ENCODE measurements around the gene RNF224. TPM values are rescaled to one million over a fixed set of nuclear protein-coding genes. Genes with fewer than 3 reads are reported as not detected.
A peak's percentile ranks its signal among the peaks of the same experiment; 100 is the strongest.

RNF224 gene
- total and polyA plus RNA-seq, 2 of the 13 experiments (the other 11 are each of a cell fraction or from before 2014, with no cell fraction given), result 0.09 TPM; not detected in 1

DNA sequence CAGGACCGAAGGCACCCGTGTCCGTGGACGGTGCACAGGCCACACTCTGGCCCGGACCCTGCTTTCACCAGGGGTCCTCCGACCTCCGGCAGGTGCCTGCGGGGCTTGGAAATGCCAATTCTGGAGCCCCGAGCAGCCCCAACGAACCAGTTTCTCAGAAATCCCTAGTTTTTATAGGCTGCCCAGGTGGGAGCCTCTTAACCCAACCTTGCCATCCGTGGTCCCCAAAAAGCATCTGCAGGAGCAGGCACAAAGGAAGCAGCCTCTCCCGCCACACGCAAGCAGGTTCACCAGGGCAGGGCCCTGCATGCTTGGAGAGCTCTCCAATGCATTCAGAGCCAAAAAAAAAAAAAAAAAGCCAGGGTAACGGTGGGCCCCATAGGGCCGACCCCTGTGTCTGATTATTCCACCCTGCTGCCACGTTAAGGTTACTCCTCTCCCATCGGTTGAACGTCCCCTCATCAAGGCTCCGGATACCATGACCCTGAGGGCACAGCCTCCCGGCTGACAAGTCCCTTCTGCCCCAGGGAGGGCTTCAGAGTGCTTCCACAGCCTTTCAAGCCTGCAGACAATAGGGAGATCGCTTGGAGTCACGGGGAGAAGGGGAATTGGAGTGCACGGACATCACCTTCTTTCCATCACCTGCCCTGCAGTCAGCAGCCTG is 26.0 kb upstream of the RNF224 start (continued):
- TF ChIP-seq, protein P1, sequence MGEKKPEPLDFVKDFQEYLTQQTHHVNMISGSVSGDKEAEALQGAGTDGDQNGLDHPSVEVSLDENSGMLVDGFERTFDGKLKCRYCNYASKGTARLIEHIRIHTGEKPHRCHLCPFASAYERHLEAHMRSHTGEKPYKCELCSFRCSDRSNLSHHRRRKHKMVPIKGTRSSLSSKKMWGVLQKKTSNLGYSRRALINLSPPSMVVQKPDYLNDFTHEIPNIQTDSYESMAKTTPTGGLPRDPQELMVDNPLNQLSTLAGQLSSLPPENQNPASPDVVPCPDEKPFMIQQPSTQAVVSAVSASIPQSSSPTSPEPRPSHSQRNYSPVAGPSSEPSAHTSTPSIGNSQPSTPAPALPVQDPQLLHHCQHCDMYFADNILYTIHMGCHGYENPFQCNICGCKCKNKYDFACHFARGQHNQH (CRISPR knock-in tag; IDR thresholded peaks at IDR 0.05), result 0 out of 2 replicates have a peak, but pooled peaks have one; percentile 59
- TF ChIP-seq ZNF788 (CRISPR knock-in tag; IDR thresholded peaks at IDR 0.05; ENCODE audit: borderline replicate concordance) (0 out of 2 replicates have a peak, but pooled peaks have one; percentile 6), EED (CRISPR knock-in tag; IDR thresholded peaks at IDR 0.05) (0 out of 2 replicates have a peak, but pooled peaks have one; percentile 49), ZSCAN31 (CRISPR knock-in tag; IDR thresholded peaks at IDR 0.05; ENCODE audit: low read depth) (peak; percentile 47; the same call in 1 of the 2 replicates), ZNF839 (CRISPR knock-in tag; IDR thresholded peaks at IDR 0.05; ENCODE audit: borderline replicate concordance) (peak; percentile 75; the same call in 1 of the 2 replicates), ZFP82 (CRISPR knock-in tag; IDR thresholded peaks at IDR 0.05; ENCODE audit: borderline replicate concordance) (peak; percentile 14; the same call in 1 of the 2 replicates), ZNF224 (CRISPR knock-in tag; IDR thresholded peaks at IDR 0.05) (no peak), MED1 (CRISPR knock-in tag; IDR thresholded peaks at IDR 0.05) (no peak; the same call in 1 of the 2 replicates), ZSCAN29 (CRISPR knock-in tag; conservative IDR thresholded peaks at IDR 0.05) (no peak), ZNF781 (CRISPR knock-in tag; IDR thresholded peaks at IDR 0.05; ENCODE audit: borderline replicate concordance, not compliant biosample characterization) (peak; percentile 8), FOXC1 (CRISPR knock-in tag; IDR thresholded peaks at IDR 0.05; ENCODE audit: borderline replicate concordance) (peak; percentile 10; the same call in 1 of the 2 replicates), ZNF350 (CRISPR knock-in tag; IDR thresholded peaks at IDR 0.05; ENCODE audit: borderline replicate concordance, low read depth) (no peak)
- TF ChIP-seq, protein P2, sequence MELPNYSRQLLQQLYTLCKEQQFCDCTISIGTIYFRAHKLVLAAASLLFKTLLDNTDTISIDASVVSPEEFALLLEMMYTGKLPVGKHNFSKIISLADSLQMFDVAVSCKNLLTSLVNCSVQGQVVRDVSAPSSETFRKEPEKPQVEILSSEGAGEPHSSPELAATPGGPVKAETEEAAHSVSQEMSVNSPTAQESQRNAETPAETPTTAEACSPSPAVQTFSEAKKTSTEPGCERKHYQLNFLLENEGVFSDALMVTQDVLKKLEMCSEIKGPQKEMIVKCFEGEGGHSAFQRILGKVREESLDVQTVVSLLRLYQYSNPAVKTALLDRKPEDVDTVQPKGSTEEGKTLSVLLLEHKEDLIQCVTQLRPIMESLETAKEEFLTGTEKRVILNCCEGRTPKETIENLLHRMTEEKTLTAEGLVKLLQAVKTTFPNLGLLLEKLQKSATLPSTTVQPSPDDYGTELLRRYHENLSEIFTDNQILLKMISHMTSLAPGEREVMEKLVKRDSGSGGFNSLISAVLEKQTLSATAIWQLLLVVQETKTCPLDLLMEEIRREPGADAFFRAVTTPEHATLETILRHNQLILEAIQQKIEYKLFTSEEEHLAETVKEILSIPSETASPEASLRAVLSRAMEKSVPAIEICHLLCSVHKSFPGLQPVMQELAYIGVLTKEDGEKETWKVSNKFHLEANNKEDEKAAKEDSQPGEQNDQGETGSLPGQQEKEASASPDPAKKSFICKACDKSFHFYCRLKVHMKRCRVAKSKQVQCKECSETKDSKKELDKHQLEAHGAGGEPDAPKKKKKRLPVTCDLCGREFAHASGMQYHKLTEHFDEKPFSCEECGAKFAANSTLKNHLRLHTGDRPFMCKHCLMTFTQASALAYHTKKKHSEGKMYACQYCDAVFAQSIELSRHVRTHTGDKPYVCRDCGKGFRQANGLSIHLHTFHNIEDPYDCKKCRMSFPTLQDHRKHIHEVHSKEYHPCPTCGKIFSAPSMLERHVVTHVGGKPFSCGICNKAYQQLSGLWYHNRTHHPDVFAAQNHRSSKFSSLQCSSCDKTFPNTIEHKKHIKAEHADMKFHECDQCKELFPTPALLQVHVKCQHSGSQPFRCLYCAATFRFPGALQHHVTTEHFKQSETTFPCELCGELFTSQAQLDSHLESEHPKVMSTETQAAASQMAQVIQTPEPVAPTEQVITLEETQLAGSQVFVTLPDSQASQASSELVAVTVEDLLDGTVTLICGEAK (IDR thresholded peaks at IDR 0.05), result no peak
- TF ChIP-seq, protein P2 (CRISPR knock-in tag; IDR thresholded peaks at IDR 0.05), result peak; percentile 25; the same call in 1 of the 2 replicates
- TF ChIP-seq, protein P3, sequence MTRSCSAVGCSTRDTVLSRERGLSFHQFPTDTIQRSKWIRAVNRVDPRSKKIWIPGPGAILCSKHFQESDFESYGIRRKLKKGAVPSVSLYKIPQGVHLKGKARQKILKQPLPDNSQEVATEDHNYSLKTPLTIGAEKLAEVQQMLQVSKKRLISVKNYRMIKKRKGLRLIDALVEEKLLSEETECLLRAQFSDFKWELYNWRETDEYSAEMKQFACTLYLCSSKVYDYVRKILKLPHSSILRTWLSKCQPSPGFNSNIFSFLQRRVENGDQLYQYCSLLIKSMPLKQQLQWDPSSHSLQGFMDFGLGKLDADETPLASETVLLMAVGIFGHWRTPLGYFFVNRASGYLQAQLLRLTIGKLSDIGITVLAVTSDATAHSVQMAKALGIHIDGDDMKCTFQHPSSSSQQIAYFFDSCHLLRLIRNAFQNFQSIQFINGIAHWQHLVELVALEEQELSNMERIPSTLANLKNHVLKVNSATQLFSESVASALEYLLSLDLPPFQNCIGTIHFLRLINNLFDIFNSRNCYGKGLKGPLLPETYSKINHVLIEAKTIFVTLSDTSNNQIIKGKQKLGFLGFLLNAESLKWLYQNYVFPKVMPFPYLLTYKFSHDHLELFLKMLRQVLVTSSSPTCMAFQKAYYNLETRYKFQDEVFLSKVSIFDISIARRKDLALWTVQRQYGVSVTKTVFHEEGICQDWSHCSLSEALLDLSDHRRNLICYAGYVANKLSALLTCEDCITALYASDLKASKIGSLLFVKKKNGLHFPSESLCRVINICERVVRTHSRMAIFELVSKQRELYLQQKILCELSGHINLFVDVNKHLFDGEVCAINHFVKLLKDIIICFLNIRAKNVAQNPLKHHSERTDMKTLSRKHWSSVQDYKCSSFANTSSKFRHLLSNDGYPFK (CRISPR knock-in tag; IDR thresholded peaks at IDR 0.05; ENCODE audit: borderline replicate concordance), result peak; percentile 80
